Measurements from ENCODE around the gene LALBA.

Gene LALBA

DNA sequence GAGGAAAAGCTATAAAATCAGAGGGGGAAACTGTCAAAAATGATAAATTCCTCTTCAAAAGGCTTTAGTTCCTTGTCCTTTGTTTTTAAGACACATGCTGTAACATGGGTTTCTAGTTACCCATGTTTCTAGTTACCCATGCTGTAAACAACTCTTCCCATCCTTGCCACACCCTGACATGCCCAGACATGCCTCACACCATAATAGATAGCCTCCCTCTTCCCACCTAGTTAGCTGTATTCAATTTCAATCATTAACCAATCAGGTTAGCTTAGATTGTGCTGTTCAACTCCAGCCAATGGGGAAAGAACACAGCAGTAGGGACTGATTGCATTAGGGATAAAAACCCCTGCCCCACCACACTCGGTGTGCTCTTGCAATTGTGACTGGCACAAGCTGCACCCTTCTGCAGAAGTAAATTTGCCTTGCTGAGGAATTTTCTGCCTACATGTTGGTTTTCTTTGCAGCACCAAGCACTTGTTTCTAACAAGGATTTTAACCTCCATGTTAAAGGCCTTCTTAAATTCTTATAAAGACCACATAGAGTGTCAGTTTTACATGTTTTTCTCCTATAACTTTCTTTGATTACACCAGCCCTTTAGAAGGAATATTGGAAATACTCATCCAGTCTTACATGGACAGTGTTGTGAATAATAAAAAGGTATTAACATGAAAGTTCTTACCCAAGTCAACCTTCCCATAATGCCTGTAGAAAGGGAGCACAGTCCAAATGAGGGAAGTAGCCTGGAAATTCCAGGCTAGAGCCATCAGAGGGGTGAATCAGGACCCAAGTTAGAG, 32.5 kb upstream of the LALBA start:
- Histone ChIP-seq H2BK12ac (ENCODE audit: low read length) (no peak overlapping the region), H3K36me3 (replicated peaks in 1 of 2; ENCODE audit: control insufficient read depth in 2 of 2, insufficient read depth in 2 of 2, low read length in 2 of 2) (no peaks in the 10 kb centered on the region), H4K8ac (ENCODE audit: low read depth, low read length) (no peak overlapping the region), H3K14ac (ENCODE audit: low read length) (no peak overlapping the region), H3K79me1 (ENCODE audit: low read depth, low read length) (no peaks in the 10 kb centered on the region), H2BK120ac (ENCODE audit: low read depth, low read length) (no peak overlapping the region), H3K4ac (ENCODE audit: low read length) (no peak overlapping the region), H3K27me3 (ENCODE audit: control insufficient read depth in 3 of 3, insufficient read depth in 3 of 3, low read depth in 1 of 3, low read length in 3 of 3) (no peaks in the 10 kb centered on the region), H2BK15ac (ENCODE audit: low read length) (no peak overlapping the region), H3K18ac (ENCODE audit: low read length) (no peak overlapping the region), H3K9me3 (replicated peaks in 1 of 2; ENCODE audit: control insufficient read depth in 2 of 2, insufficient read depth in 1 of 2, low read depth in 1 of 2, low read length in 2 of 2) (peaks cover 9 to 27% of the 10 kb centered on the region in 2 donors), H2AK5ac (ENCODE audit: low read depth, low read length) (no peak overlapping the region), H3K4me1 (ENCODE audit: control insufficient read depth in 2 of 2, insufficient read depth in 1 of 2, low read depth in 1 of 2, low read length in 2 of 2) (peaks cover 0 to 11% of the 10 kb centered on the region in 2 donors), H3K4me3 (ENCODE audit: low read length in 2 of 2) (no peak overlapping the region), H3K27ac (replicated peaks; ENCODE audit: low read length) (no peak overlapping the region), H3K23ac (ENCODE audit: low read depth, low read length, poor library complexity) (no peak overlapping the region), H3K4me2 (ENCODE audit: insufficient read depth, low read length, poor library complexity, severe bottlenecking) (no peak overlapping the region), H4K91ac (ENCODE audit: low read depth, low read length, poor library complexity) (no peak overlapping the region), H2AFZ (ENCODE audit: low read length) (no peak overlapping the region), H2BK5ac (ENCODE audit: low read length) (no peak overlapping the region), H3K9ac (ENCODE audit: low read depth, low read length, poor library complexity) (no peak overlapping the region)
- no CpG with 5 or more reads among the region's 1 CpG for WGBS, 2 donors (ENCODE audit: extremely low coverage in 2 of 2, insufficient read length in 2 of 2, insufficient replicate concordance in 1 of 2)
- no peak for DNase-seq (ENCODE audit: low spot score)

DNA sequence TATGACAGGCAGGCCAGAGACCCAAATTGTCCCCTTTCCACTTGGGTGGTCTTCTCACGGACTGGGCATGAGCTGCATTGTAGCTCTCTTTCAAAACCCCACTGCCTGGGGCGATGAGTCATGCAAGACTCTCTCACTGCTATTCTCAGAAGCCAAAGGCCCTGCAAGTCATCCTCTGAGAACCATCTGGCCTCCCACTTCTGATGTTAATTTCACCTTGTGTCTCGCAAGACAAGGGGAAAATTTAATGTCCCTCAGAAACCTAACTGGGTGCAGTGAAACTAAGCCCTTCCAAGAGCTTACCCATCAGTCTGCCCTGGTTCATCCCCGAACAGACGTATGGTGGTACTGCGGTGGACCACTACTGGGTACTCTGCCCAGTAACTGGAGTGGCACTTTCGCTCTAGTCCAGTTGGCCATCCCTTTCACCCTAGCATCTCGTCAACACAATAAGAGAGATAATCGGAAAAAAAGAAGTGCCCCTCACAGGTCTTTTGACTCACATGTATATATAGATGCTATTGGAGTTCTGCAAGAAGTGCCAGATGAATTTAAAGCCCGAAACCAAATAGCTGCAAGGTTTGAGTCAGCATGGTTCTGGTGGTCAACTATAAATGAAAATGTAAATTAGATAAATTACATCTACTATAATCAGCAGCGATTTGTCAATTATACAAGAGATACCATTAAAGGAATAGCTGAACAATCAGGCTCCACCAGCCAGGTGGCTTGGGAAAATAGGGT, 31.3 kb upstream of the LALBA start:
- Histone ChIP-seq H2AK5ac (ENCODE audit: low read depth, low read length) (no peak overlapping the region), H3K4me3 (ENCODE audit: low read length in 2 of 2) (no peak overlapping the region), H2BK120ac (ENCODE audit: low read depth, low read length) (no peak overlapping the region), H4K91ac (ENCODE audit: low read depth, low read length, poor library complexity) (no peak overlapping the region), H4K8ac (ENCODE audit: low read depth, low read length) (no peak overlapping the region), H3K79me1 (ENCODE audit: low read depth, low read length) (no peaks in the 10 kb centered on the region), H3K27ac (replicated peaks; ENCODE audit: low read length) (no peak overlapping the region), H3K18ac (ENCODE audit: low read length) (no peak overlapping the region), H3K27me3 (ENCODE audit: control insufficient read depth in 3 of 3, insufficient read depth in 3 of 3, low read depth in 1 of 3, low read length in 3 of 3) (no peaks in the 10 kb centered on the region), H3K36me3 (replicated peaks in 1 of 2; ENCODE audit: control insufficient read depth in 2 of 2, insufficient read depth in 2 of 2, low read length in 2 of 2) (no peaks in the 10 kb centered on the region), H2AFZ (ENCODE audit: low read length) (peak overlapping the region; percentile 39), H3K4ac (ENCODE audit: low read length) (no peak overlapping the region), H3K9me3 (replicated peaks in 1 of 2; ENCODE audit: control insufficient read depth in 2 of 2, insufficient read depth in 1 of 2, low read depth in 1 of 2, low read length in 2 of 2) (peaks cover 6 to 27% of the 10 kb centered on the region in 2 donors), H2BK15ac (ENCODE audit: low read length) (no peak overlapping the region), H3K4me2 (ENCODE audit: insufficient read depth, low read length, poor library complexity, severe bottlenecking) (no peak overlapping the region), H2BK12ac (ENCODE audit: low read length) (no peak overlapping the region), H2BK5ac (ENCODE audit: low read length) (no peak overlapping the region), H3K14ac (ENCODE audit: low read length) (no peak overlapping the region), H3K9ac (ENCODE audit: low read depth, low read length, poor library complexity) (no peak overlapping the region), H3K4me1 (ENCODE audit: control insufficient read depth in 2 of 2, insufficient read depth in 1 of 2, low read depth in 1 of 2, low read length in 2 of 2) (peaks cover 0 to 11% of the 10 kb centered on the region in 2 donors), H3K23ac (ENCODE audit: low read depth, low read length, poor library complexity) (no peak overlapping the region)
- no CpG with 5 or more reads among the region's 11 CpGs for WGBS, 2 donors (ENCODE audit: extremely low coverage in 2 of 2, insufficient read length in 2 of 2, insufficient replicate concordance in 1 of 2)
- peak; percentile 26 for DNase-seq (ENCODE audit: low spot score)

DNA sequence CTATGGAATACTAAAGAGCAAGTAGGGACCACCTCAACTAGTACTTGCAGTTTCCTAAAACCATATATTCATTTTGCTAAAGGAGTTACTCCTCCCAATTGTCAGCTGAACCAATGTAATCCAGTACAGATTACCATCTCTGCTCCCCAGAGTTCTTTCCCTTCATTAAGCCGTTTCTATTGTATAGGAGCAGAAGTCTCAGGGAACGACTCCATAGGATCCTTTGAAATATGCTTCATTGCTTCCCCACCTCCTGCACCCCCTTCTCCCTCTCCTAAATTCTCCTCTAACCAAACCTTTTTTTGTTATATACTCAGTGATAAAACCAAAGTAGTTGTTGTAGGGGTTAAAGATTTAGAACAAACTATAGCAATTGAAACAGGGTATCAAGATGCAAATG, 30.7 kb upstream of the LALBA start:
- Histone ChIP-seq H2BK120ac (ENCODE audit: low read depth, low read length) (no peak overlapping the region), H2AK5ac (ENCODE audit: low read depth, low read length) (no peak overlapping the region), H3K27me3 (ENCODE audit: control insufficient read depth in 3 of 3, insufficient read depth in 3 of 3, low read depth in 1 of 3, low read length in 3 of 3) (no peaks in the 10 kb centered on the region), H3K4ac (ENCODE audit: low read length) (no peak overlapping the region), H3K79me1 (ENCODE audit: low read depth, low read length) (no peaks in the 10 kb centered on the region), H3K9me3 (replicated peaks in 1 of 2; ENCODE audit: control insufficient read depth in 2 of 2, insufficient read depth in 1 of 2, low read depth in 1 of 2, low read length in 2 of 2) (peaks cover 5 to 27% of the 10 kb centered on the region in 2 donors), H3K18ac (ENCODE audit: low read length) (no peak overlapping the region), H2BK5ac (ENCODE audit: low read length) (no peak overlapping the region), H3K23ac (ENCODE audit: low read depth, low read length, poor library complexity) (no peak overlapping the region), H3K4me1 (ENCODE audit: control insufficient read depth in 2 of 2, insufficient read depth in 1 of 2, low read depth in 1 of 2, low read length in 2 of 2) (peaks cover 0 to 11% of the 10 kb centered on the region in 2 donors), H3K9ac (ENCODE audit: low read depth, low read length, poor library complexity) (no peak overlapping the region), H2BK15ac (ENCODE audit: low read length) (no peak overlapping the region), H3K4me3 (ENCODE audit: low read length in 2 of 2) (no peak overlapping the region), H3K4me2 (ENCODE audit: insufficient read depth, low read length, poor library complexity, severe bottlenecking) (no peak overlapping the region), H4K91ac (ENCODE audit: low read depth, low read length, poor library complexity) (no peak overlapping the region), H3K27ac (replicated peaks; ENCODE audit: low read length) (no peak overlapping the region), H4K8ac (ENCODE audit: low read depth, low read length) (no peak overlapping the region), H2AFZ (ENCODE audit: low read length) (peak overlapping the region; percentile 39), H3K36me3 (replicated peaks in 1 of 2; ENCODE audit: control insufficient read depth in 2 of 2, insufficient read depth in 2 of 2, low read length in 2 of 2) (no peaks in the 10 kb centered on the region), H2BK12ac (ENCODE audit: low read length) (no peak overlapping the region), H3K14ac (ENCODE audit: low read length) (no peak overlapping the region)
- no peak for DNase-seq (ENCODE audit: low spot score)
- no CpG with 5 or more reads among the region's 2 CpGs for WGBS, 2 donors (ENCODE audit: extremely low coverage in 2 of 2, insufficient read length in 2 of 2, insufficient replicate concordance in 1 of 2)

DNA sequence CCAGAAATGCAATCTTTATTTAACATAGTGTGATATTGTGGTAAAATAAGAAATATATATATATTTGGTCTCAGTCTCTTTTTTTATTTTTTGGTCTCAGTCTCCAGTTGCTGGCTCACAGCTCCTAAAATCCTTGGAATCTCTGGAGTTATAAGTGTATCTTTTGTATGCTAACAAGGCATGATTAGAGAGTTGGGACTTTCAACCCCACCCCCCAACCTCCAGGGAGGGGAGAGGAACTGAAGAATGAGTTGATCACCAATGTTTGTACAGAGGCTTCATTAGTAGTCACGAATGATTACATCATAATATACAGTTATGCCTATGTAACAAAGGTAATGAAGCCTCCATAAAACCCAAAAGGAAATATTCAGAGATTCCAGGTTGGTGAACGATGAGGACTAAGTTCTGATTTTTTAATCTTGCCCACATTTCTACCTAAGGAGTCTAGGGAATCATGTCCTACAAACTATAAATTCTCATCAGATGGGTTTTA, 22.8 kb upstream of the LALBA start:
- H4K91ac ChIP-seq (ENCODE audit: low read depth, low read length, poor library complexity), result no peak overlapping the region
- WGBS, 2 donors (ENCODE audit: extremely low coverage in 2 of 2, insufficient read length in 2 of 2, insufficient replicate concordance in 1 of 2), result no CpG with 5 or more reads among the region's 2 CpGs
- peaks cover 0 to 5% (median 0%) of the 10 kb centered on the region in 3 experiments for H3K27me3 ChIP-seq (ENCODE audit: control insufficient read depth in 3 of 3, insufficient read depth in 3 of 3, low read depth in 1 of 3, low read length in 3 of 3)
- H3K4me2 ChIP-seq (ENCODE audit: insufficient read depth, low read length, poor library complexity, severe bottlenecking), result no peak overlapping the region
- no peak overlapping the region for H3K27ac ChIP-seq (replicated peaks; ENCODE audit: low read length)
- no peaks in the 10 kb centered on the region for H3K36me3 ChIP-seq (replicated peaks in 1 of 2; ENCODE audit: control insufficient read depth in 2 of 2, insufficient read depth in 2 of 2, low read length in 2 of 2)
- no peak overlapping the region for H2BK120ac ChIP-seq (ENCODE audit: low read depth, low read length)
- H2BK12ac ChIP-seq (ENCODE audit: low read length), result no peak overlapping the region
- H4K8ac ChIP-seq (ENCODE audit: low read depth, low read length), result no peak overlapping the region
- no peak overlapping the region for H3K9ac ChIP-seq (ENCODE audit: low read depth, low read length, poor library complexity)
- DNase-seq (ENCODE audit: low spot score), result no peak
- H2BK5ac ChIP-seq (ENCODE audit: low read length), result no peak overlapping the region
- H2BK15ac ChIP-seq (ENCODE audit: low read length), result no peak overlapping the region
- H2AK5ac ChIP-seq (ENCODE audit: low read depth, low read length), result no peak overlapping the region
- H3K79me1 ChIP-seq (ENCODE audit: low read depth, low read length), result no peaks in the 10 kb centered on the region
- H3K23ac ChIP-seq (ENCODE audit: low read depth, low read length, poor library complexity), result no peak overlapping the region
- no peaks in the 10 kb centered on the region for H3K4me1 ChIP-seq (ENCODE audit: control insufficient read depth in 2 of 2, insufficient read depth in 1 of 2, low read depth in 1 of 2, low read length in 2 of 2)
- H2AFZ ChIP-seq (ENCODE audit: low read length), result no peak overlapping the region
- H3K9me3 ChIP-seq (replicated peaks in 1 of 2; ENCODE audit: control insufficient read depth in 2 of 2, insufficient read depth in 1 of 2, low read depth in 1 of 2, low read length in 2 of 2), result peaks cover 2 to 5% of the 10 kb centered on the region in 2 donors
- H3K4ac ChIP-seq (ENCODE audit: low read length), result no peak overlapping the region
- no peak overlapping the region for H3K4me3 ChIP-seq (ENCODE audit: low read length in 2 of 2)
- H3K14ac ChIP-seq (ENCODE audit: low read length), result no peak overlapping the region
- H3K18ac ChIP-seq (ENCODE audit: low read length), result no peak overlapping the region

Data from neuronal stem cell (in vitro differentiated cells).